H9 (cell line): ENCODE measurements around the gene DYRK1B. TPM values are rescaled to one million over a fixed set of nuclear protein-coding genes. Genes with fewer than 3 reads are reported as not detected.

Experiments used
- DNase-seq: peaks from one replicate; pipeline ENCODE4 v3.0.0-alpha.2; 2017
- H2AFZ ChIP-seq: one replicate; pipeline ENCODE4 v1.6.1; 2013; ENCODE audit warnings: mild to moderate bottlenecking, low read length, control low read depth, moderate library complexity
- H2AK5ac ChIP-seq: 2 replicates; pipeline ENCODE4 v1.6.1; 2013; ENCODE audit warnings: low read length, control low read depth, mixed read lengths; ENCODE audit not compliant: insufficient read length
- H2BK120ac ChIP-seq: one replicate; pipeline ENCODE4 v1.6.1; 2013; ENCODE audit warnings: low read depth, mild to moderate bottlenecking, low read length, control low read depth, inconsistent platforms; ENCODE audit not compliant: poor library complexity, severe bottlenecking
- H2BK12ac ChIP-seq: 2 replicates; pipeline ENCODE4 v1.6.1; 2013; ENCODE audit warnings: low read length, control low read depth, mixed read lengths, low read depth; ENCODE audit not compliant: insufficient read length
- H2BK15ac ChIP-seq: 2 replicates; pipeline ENCODE4 v1.6.1; 2013; ENCODE audit warnings: low read depth, low read length, control low read depth
- H2BK20ac ChIP-seq: one replicate; pipeline ENCODE4 v1.6.1; 2013; ENCODE audit warnings: low read depth, mild to moderate bottlenecking, low read length, control low read depth, inconsistent platforms; ENCODE audit not compliant: poor library complexity, severe bottlenecking
- H2BK5ac ChIP-seq: 2 replicates; pipeline ENCODE4 v1.6.1; 2013; ENCODE audit warnings: low read length, control low read depth, mixed read lengths; ENCODE audit not compliant: insufficient read length
- H3K14ac ChIP-seq: 2 replicates; pipeline ENCODE4 v1.6.1; 2013; ENCODE audit warnings: low read length, control low read depth; ENCODE audit not compliant: insufficient read depth
- H3K18ac ChIP-seq: 2 replicates; pipeline ENCODE4 v1.6.1; 2013; ENCODE audit warnings: low read depth, mild to moderate bottlenecking, mixed read lengths, low read length, control low read depth; ENCODE audit not compliant: insufficient read length
- H3K23ac ChIP-seq: 2 replicates; pipeline ENCODE4 v1.6.1; 2013; ENCODE audit warnings: low read length, control low read depth, mixed read lengths, low read depth; ENCODE audit not compliant: insufficient read length
- H3K23me2 ChIP-seq: 2 replicates; pipeline ENCODE4 v1.6.1; 2013; ENCODE audit warnings: low read depth, mild to moderate bottlenecking, mixed read lengths, low read length, control low read depth; ENCODE audit not compliant: insufficient read length, poor library complexity, severe bottlenecking
- H3K27ac ChIP-seq: 2 replicates; pipeline ENCODE4 v1.5.1; 2013; ENCODE audit warnings: low read length, control low read depth, mixed read lengths, low read depth; ENCODE audit not compliant: insufficient read length
- H3K27me3 ChIP-seq: 2 replicates; pipeline ENCODE4 v1.6.1; 2013; ENCODE audit warnings: low read length, control low read depth, inconsistent platforms; ENCODE audit not compliant: insufficient read depth
- H3K4ac ChIP-seq: 2 replicates; pipeline ENCODE4 v1.6.1; 2013; ENCODE audit warnings: low read depth, mild to moderate bottlenecking, control low read depth, inconsistent platforms, low read length, moderate library complexity
- H3K4me1 ChIP-seq: 2 replicates; pipeline ENCODE4 v1.6.1; 2013; ENCODE audit warnings: low read length, control low read depth, inconsistent platforms; ENCODE audit not compliant: insufficient read depth
- H3K4me2 ChIP-seq: 2 replicates; pipeline ENCODE4 v1.6.1; 2013; ENCODE audit warnings: low read length, control low read depth, mixed read lengths; ENCODE audit not compliant: insufficient read length, insufficient read depth
- H3K56ac ChIP-seq: 2 replicates; pipeline ENCODE4 v1.6.1; 2013; ENCODE audit warnings: low read depth, mild to moderate bottlenecking, mixed read lengths, low read length, control low read depth; ENCODE audit not compliant: insufficient read length
- H3K79me1 ChIP-seq: 2 replicates; pipeline ENCODE4 v1.6.1; 2013; ENCODE audit warnings: low read depth, mild to moderate bottlenecking, moderate library complexity, low read length, control low read depth, inconsistent platforms; ENCODE audit not compliant: insufficient read depth, poor library complexity, severe bottlenecking
- H3K79me2 ChIP-seq: 2 replicates; pipeline ENCODE4 v1.6.1; 2013; ENCODE audit warnings: low read length, control low read depth, inconsistent platforms; ENCODE audit not compliant: insufficient read depth
- H3K9ac ChIP-seq: 2 replicates; pipeline ENCODE4 v1.6.1; 2013; ENCODE audit warnings: low read length, control low read depth, mixed read lengths; ENCODE audit not compliant: insufficient read length; ENCODE audit errors: extremely low read depth
- H3K9me3 ChIP-seq: one replicate; pipeline ENCODE4 v1.6.1; 2013; ENCODE audit warnings: low read depth, low read length, inconsistent platforms; ENCODE audit not compliant: control insufficient read depth
- H3T11ph ChIP-seq: one replicate; pipeline ENCODE4 v1.6.1; 2013; ENCODE audit warnings: mild to moderate bottlenecking, low read length, control low read depth, inconsistent platforms
- H4K20me1 ChIP-seq: one replicate; pipeline ENCODE4 v1.6.1; 2013; ENCODE audit not compliant: control insufficient read depth, insufficient read length, insufficient read depth
- H4K5ac ChIP-seq: 2 replicates; pipeline ENCODE4 v1.6.1; 2013; ENCODE audit warnings: low read depth, mild to moderate bottlenecking, mixed read lengths, low read length, control low read depth; ENCODE audit not compliant: insufficient read length
- H4K8ac ChIP-seq: replicated peaks from 2 replicates; pipeline ENCODE4 v1.6.1; 2013; ENCODE audit warnings: low read length, control low read depth, mixed read lengths, low read depth; ENCODE audit not compliant: insufficient read length
- H4K91ac ChIP-seq: 2 replicates; pipeline ENCODE4 v1.6.1; 2013; ENCODE audit warnings: low read depth, mild to moderate bottlenecking, moderate library complexity, mixed read lengths, low read length, control low read depth; ENCODE audit not compliant: insufficient read length
- H3K27ac Mint-ChIP-seq, 3 experiments: 2 replicates in 2 of 3; 3 replicates in 1 of 3; pipeline ENCODE4 v1.8.0; 2020 to 2021; ENCODE audit warnings: mixed read lengths in 3 of 3, mild to moderate bottlenecking in 1 of 3, moderate library complexity in 1 of 3
- H3K27me3 Mint-ChIP-seq: 2 replicates; pipeline ENCODE4 v1.8.0; 2021; ENCODE audit warnings: low read depth, mild to moderate bottlenecking, moderate library complexity, mixed read lengths
- H3K36me3 Mint-ChIP-seq, 3 experiments: 2 replicates in 2 of 3; 3 replicates in 1 of 3; pipeline ENCODE4 v1.8.0; 2020 to 2021; ENCODE audit warnings: low read depth in 3 of 3, mixed read lengths in 3 of 3; ENCODE audit not compliant: insufficient read depth in 1 of 3
- H3K4me1 Mint-ChIP-seq, 2 experiments: 2 replicates each; pipeline ENCODE4 v1.8.0; 2020; ENCODE audit warnings: mixed read lengths in 2 of 2
- H3K4me3 Mint-ChIP-seq, 2 experiments: 2 replicates in 1 of 2; 3 replicates in 1 of 2; pipeline ENCODE4 v1.8.0; 2020 to 2021; ENCODE audit warnings: mild to moderate bottlenecking in 2 of 2, mixed read lengths in 2 of 2, moderate library complexity in 1 of 2
- H3K9me3 Mint-ChIP-seq, 2 experiments: 2 replicates in 1 of 2; 3 replicates in 1 of 2; pipeline ENCODE4 v1.8.0; 2020; ENCODE audit warnings: mild to moderate bottlenecking in 2 of 2, mixed read lengths in 2 of 2, moderate library complexity in 1 of 2
- WGBS: extraction: QIAGEN DNeasy Blood & Tissue Kit; methylation state at CpG from one replicate; pipeline ENCODE4 v1.1.7; 2013; ENCODE audit warnings: missing lambda C conversion rate, low lambda C conversion rate, mixed read lengths; ENCODE audit not compliant: insufficient read length; ENCODE audit errors: extremely low coverage; 5-methylcytosine and 5-hydroxymethylcytosine counted together
- total RNA-seq: library from RNA; stranded (reverse); gene quantifications from 2 replicates; pipeline ENCODE4 v1.2.1, GENCODE V29; 2021
- TF ChIP-seq, protein P1 (sequence below): fragments of 200-600 bp; sonication (generic); conservative IDR thresholded peaks from 3 replicates; pipeline ENCODE4 v1.8.0; 2021; ENCODE audit warnings: antibody characterized with exemption, mild to moderate bottlenecking

The DYRK1B gene
- total RNA-seq, 1 experiment from 2014 or later, result 14.3 TPM

DNA sequence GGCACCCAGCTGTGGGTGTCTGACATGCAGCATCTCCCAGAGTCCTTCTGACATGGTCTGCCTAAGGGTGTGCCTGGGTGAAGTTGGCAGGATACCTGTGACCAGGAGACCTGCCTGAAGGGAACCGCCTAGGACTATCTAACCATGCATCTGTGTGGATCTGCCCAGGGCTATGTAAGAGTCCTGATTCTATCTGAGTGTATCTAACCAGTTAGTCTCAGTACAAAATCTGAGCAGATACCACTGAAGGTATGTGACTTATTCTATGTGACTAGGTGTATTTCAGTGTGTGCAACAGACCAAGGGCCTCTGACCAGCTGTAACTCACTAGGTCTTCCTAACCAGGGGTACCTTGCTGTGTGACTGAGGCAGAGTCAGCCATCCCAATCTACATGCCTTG lies 40.4 kb upstream of the DYRK1B start:
- no peak overlapping the region for H3K4ac ChIP-seq
- H2AK5ac ChIP-seq, result no peak overlapping the region
- no peak overlapping the region for H4K5ac ChIP-seq
- no peak overlapping the region for H3K23ac ChIP-seq
- no peak overlapping the region for H3K4me2 ChIP-seq
- H4K91ac ChIP-seq, result no peak overlapping the region
- no CpG with 5 or more reads among the region's 1 CpG for WGBS
- no peak overlapping the region for H2BK5ac ChIP-seq
- H3K4me3 Mint-ChIP-seq, result no peak overlapping the region
- no peak overlapping the region for H2BK20ac ChIP-seq
- H2AFZ ChIP-seq, result no peak overlapping the region
- no peaks in the 10 kb centered on the region for H3K23me2 ChIP-seq
- no peaks in the 10 kb centered on the region; a peak in 1 of 7 replicates for H3K36me3 Mint-ChIP-seq
- H2BK120ac ChIP-seq, result no peak overlapping the region
- no peaks in the 10 kb centered on the region for H3K79me2 ChIP-seq
- no peak overlapping the region for H3K18ac ChIP-seq
- no peak overlapping the region for H3T11ph ChIP-seq
- H3K9me3 Mint-ChIP-seq, result no peaks in the 10 kb centered on the region
- no peaks in the 10 kb centered on the region for H3K27me3 ChIP-seq
- peaks cover 11% of the 10 kb centered on the region for H3K27me3 Mint-ChIP-seq
- H3K4me1 ChIP-seq, result no peaks in the 10 kb centered on the region
- no peak for DNase-seq
- TF ChIP-seq, protein P1, sequence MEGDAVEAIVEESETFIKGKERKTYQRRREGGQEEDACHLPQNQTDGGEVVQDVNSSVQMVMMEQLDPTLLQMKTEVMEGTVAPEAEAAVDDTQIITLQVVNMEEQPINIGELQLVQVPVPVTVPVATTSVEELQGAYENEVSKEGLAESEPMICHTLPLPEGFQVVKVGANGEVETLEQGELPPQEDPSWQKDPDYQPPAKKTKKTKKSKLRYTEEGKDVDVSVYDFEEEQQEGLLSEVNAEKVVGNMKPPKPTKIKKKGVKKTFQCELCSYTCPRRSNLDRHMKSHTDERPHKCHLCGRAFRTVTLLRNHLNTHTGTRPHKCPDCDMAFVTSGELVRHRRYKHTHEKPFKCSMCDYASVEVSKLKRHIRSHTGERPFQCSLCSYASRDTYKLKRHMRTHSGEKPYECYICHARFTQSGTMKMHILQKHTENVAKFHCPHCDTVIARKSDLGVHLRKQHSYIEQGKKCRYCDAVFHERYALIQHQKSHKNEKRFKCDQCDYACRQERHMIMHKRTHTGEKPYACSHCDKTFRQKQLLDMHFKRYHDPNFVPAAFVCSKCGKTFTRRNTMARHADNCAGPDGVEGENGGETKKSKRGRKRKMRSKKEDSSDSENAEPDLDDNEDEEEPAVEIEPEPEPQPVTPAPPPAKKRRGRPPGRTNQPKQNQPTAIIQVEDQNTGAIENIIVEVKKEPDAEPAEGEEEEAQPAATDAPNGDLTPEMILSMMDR, result no peak
- H3K27ac ChIP-seq, result no peak overlapping the region
- H3K79me1 ChIP-seq, result no peaks in the 10 kb centered on the region
- H2BK15ac ChIP-seq, result no peak overlapping the region
- no peak overlapping the region for H3K9ac ChIP-seq
- no peaks in the 10 kb centered on the region for H4K20me1 ChIP-seq
- H3K14ac ChIP-seq, result no peak overlapping the region
- H2BK12ac ChIP-seq, result no peak overlapping the region
- H3K9me3 ChIP-seq, result no peaks in the 10 kb centered on the region
- peaks cover 7 to 8% of the 10 kb centered on the region in 2 experiments for H3K4me1 Mint-ChIP-seq
- H3K56ac ChIP-seq, result no peak overlapping the region
- no peak overlapping the region for H3K27ac Mint-ChIP-seq
- H4K8ac ChIP-seq, result no peak overlapping the region
